ENCODE results near the gene FAM210A. TPM values are rescaled to one million over a fixed set of nuclear protein-coding genes. Genes with fewer than 3 reads are reported as not detected.

FAM210A gene
- total RNA-seq, 2 donors from 2014 or later, result 5.4 to 6.6 TPM

GRCh38 chr18:13627639-13628038, 98.7 kb downstream of the FAM210A start:
- Histone ChIP-seq H3K27me3 (no peaks in the 10 kb centered on the region), H3K27ac (no peak overlapping the region), H3K4me1 (no peaks in the 10 kb centered on the region), H3K36me3 (replicated peaks in 1 of 2; ENCODE audit: insufficient read depth in 1 of 2, low read depth in 2 of 2) (no peaks in the 10 kb centered on the region), H3K9me3 (no peaks in the 10 kb centered on the region), H3K4me3 (no peak overlapping the region)
- DNase-seq (no peak), ATAC-seq (no peak)
- 66 to 86% methylated on average over 5 to 8 of the region's 8 CpGs for whole genome bisulfite sequencing, 2 donors
- TF ChIP-seq POLR2A (IDR thresholded peaks at IDR 0.05) (no peak), CTCF (IDR thresholded peaks at IDR 0.05) (no peak)
- intact Hi-C loops (cut with DNase I), result no loop called here

- Histone ChIP-seq H3K27me3 (no peaks in the 10 kb centered on the region), H3K36me3 (replicated peaks in 1 of 2; ENCODE audit: insufficient read depth in 1 of 2, low read depth in 2 of 2) (no peaks in the 10 kb centered on the region), H3K9me3 (no peaks in the 10 kb centered on the region), H3K27ac (no peak overlapping the region), H3K4me3 (no peak overlapping the region), H3K4me1 (no peaks in the 10 kb centered on the region)
- intact Hi-C loops (cut with DNase I), result no loop called here
- ATAC-seq (no peak), DNase-seq (no peak)
- WGBS, 2 donors, result 47 to 66% methylated on average over 1 to 2 of the region's 2 CpGs
- TF ChIP-seq CTCF (IDR thresholded peaks at IDR 0.05), result no peak
- TF ChIP-seq POLR2A (IDR thresholded peaks at IDR 0.05), result no peak
Measured at GRCh38 chr18:13626544-13626908, 99.8 kb downstream of the FAM210A start.

GRCh38 chr18:13625843-13626543, 100.4 kb downstream of the FAM210A start:
- no peaks in the 10 kb centered on the region for H3K4me1 ChIP-seq
- WGBS, 2 donors, result 88% methylated on average over 8 of the region's 8 CpGs
- H3K27ac ChIP-seq, result no peak overlapping the region
- H3K4me3 ChIP-seq, result no peak overlapping the region
- no peaks in the 10 kb centered on the region for H3K27me3 ChIP-seq
- DNase-seq (no peak), ATAC-seq (no peak)
- no peaks in the 10 kb centered on the region for H3K36me3 ChIP-seq (replicated peaks in 1 of 2; ENCODE audit: insufficient read depth in 1 of 2, low read depth in 2 of 2)
- no peaks in the 10 kb centered on the region for H3K9me3 ChIP-seq
- TF ChIP-seq CTCF (IDR thresholded peaks at IDR 0.05), result no peak
- no peak for TF ChIP-seq POLR2A (IDR thresholded peaks at IDR 0.05)
- intact Hi-C loops (cut with DNase I), result no loop called here

GRCh38 chr18:13625355-13625754, 101.0 kb downstream of the FAM210A start:
- no peak for DNase-seq
- ATAC-seq, result no peak
- no peaks in the 10 kb centered on the region for H3K4me1 ChIP-seq
- no peak overlapping the region for H3K27ac ChIP-seq
- intact Hi-C loops (cut with DNase I), result no loop called here
- H3K27me3 ChIP-seq, result no peaks in the 10 kb centered on the region
- H3K4me3 ChIP-seq, result no peak overlapping the region
- no peaks in the 10 kb centered on the region for H3K36me3 ChIP-seq (replicated peaks in 1 of 2; ENCODE audit: insufficient read depth in 1 of 2, low read depth in 2 of 2)
- TF ChIP-seq CTCF (IDR thresholded peaks at IDR 0.05) (no peak), POLR2A (IDR thresholded peaks at IDR 0.05) (no peak)
- 75 to 88% methylated on average over 7 to 10 of the region's 10 CpGs for WGBS, 2 donors
- no peaks in the 10 kb centered on the region for H3K9me3 ChIP-seq

GRCh38 chr18:13624563-13625237, 101.7 kb downstream of the FAM210A start:
- ATAC-seq, result no peak
- intact Hi-C loops (cut with DNase I), result no loop called here

More at GRCh38 chr18:13624563-13625237, 101.7 kb downstream of the FAM210A start:
- Histone ChIP-seq H3K27me3 (no peaks in the 10 kb centered on the region), H3K9me3 (no peaks in the 10 kb centered on the region), H3K4me1 (no peaks in the 10 kb centered on the region), H3K36me3 (replicated peaks in 1 of 2; ENCODE audit: insufficient read depth in 1 of 2, low read depth in 2 of 2) (no peaks in the 10 kb centered on the region), H3K27ac (no peak overlapping the region), H3K4me3 (no peak overlapping the region)
- TF ChIP-seq CTCF (IDR thresholded peaks at IDR 0.05) (no peak), POLR2A (IDR thresholded peaks at IDR 0.05) (no peak)
- WGBS, 2 donors, result 77 to 88% methylated on average over 4 to 11 of the region's 11 CpGs
- no peak for DNase-seq

Measured in body of pancreas (tissue), 4 donors.